MM.1S (cell line): ENCODE measurements around the gene MARF1.
"Not testable (repeated sequence)": the region's sequence is repeated elsewhere in the genome, so short reads cannot be mapped to it uniquely, and the experiment has no call there.

Source experiments
- DNase-seq: peaks from one replicate; pipeline ENCODE4 v3.0.0-alpha.2; 2015
- H2AFZ ChIP-seq: fragments of 300-600 bp; sonication (generic); 2 replicates; pipeline ENCODE4 v1.6.0; 2016; ENCODE audit warnings: antibody characterized with exemption, low read length
- H3F3A ChIP-seq: fragments of 300-600 bp; sonication (generic); 2 replicates; pipeline ENCODE4 v1.6.1; 2016; ENCODE audit warnings: mild to moderate bottlenecking, antibody characterized with exemption, low read length, moderate library complexity, mixed read lengths; ENCODE audit not compliant: insufficient read depth
- H3K27ac ChIP-seq: fragments of 300-600 bp; sonication (generic); 2 replicates; pipeline ENCODE4 v1.5.1; 2016; ENCODE audit warnings: mild to moderate bottlenecking, low read length
- H3K27me3 ChIP-seq: fragments of 300-600 bp; sonication (generic); replicated peaks from 2 replicates; pipeline ENCODE4 v1.6.0; 2016; ENCODE audit warnings: low read length; ENCODE audit not compliant: insufficient read depth
- H3K36me3 ChIP-seq: fragments of 300-600 bp; sonication (generic); replicated peaks from 2 replicates; pipeline ENCODE4 v1.6.1; 2016; ENCODE audit warnings: mild to moderate bottlenecking, low read length, mixed read lengths; ENCODE audit not compliant: insufficient read depth
- H3K4me1 ChIP-seq: fragments of 300-600 bp; sonication (generic); 2 replicates; pipeline ENCODE4 v1.6.1; 2016; ENCODE audit warnings: low read length, mixed read lengths
- H3K4me2 ChIP-seq: fragments of 300-600 bp; sonication (generic); 2 replicates; pipeline ENCODE4 v1.6.0; 2016; ENCODE audit warnings: low read depth, low read length
- H3K4me3 ChIP-seq: fragments of 300-600 bp; sonication (generic); 2 replicates; pipeline ENCODE4 v1.5.1; 2016; ENCODE audit warnings: low read length, mixed read lengths
- H3K79me2 ChIP-seq: fragments of 300-600 bp; sonication (generic); 2 replicates; pipeline ENCODE4 v1.6.1; 2016; ENCODE audit warnings: mixed run types, low read length, mixed read lengths
- H3K9ac ChIP-seq: fragments of 300-600 bp; sonication (generic); 2 replicates; pipeline ENCODE4 v1.6.1; 2016; ENCODE audit warnings: low read length, mixed read lengths
- H3K9me2 ChIP-seq: fragments of 300-600 bp; sonication (generic); replicated peaks from 2 replicates; pipeline ENCODE4 v1.6.1; 2016; ENCODE audit warnings: mild to moderate bottlenecking, low read length, mixed read lengths; ENCODE audit not compliant: insufficient read depth
- H3K9me3 ChIP-seq: fragments of 300-600 bp; sonication (generic); replicated peaks from 2 replicates; pipeline ENCODE4 v1.6.1; 2016; ENCODE audit warnings: mild to moderate bottlenecking, low read length, mixed read lengths; ENCODE audit not compliant: insufficient read depth
- H4K20me1 ChIP-seq: fragments of 300-600 bp; sonication (generic); 2 replicates; pipeline ENCODE4 v1.6.1; 2016; ENCODE audit warnings: mild to moderate bottlenecking, low read length, moderate library complexity, mixed read lengths; ENCODE audit not compliant: insufficient read depth
- CTCF ChIP-seq: fragments of 300-600 bp; sonication (generic); IDR thresholded peaks from 2 replicates; pipeline ENCODE4 v1.5.1; 2016; ENCODE audit warnings: antibody characterized with exemption, low read length, mixed read lengths
- EZH2 ChIP-seq: fragments of 300-600 bp; sonication (generic); optimal IDR thresholded peaks from 2 replicates; pipeline ENCODE3; 2017; ENCODE audit warnings: low read depth, mild to moderate bottlenecking, antibody characterized with exemption, low read length, mixed read lengths
- EZH2phosphoT487 ChIP-seq: fragments of 300-600 bp; sonication (generic); IDR thresholded peaks from 2 replicates; pipeline ENCODE4 v1.6.1; 2018; ENCODE audit warnings: antibody characterized with exemption, low read length

The MARF1 gene

GRCh38 chr16:15573274-15573895 lies 69.6 kb downstream of the MARF1 start:
- Histone ChIP-seq H3K27ac (no peak overlapping the region), H3K9me2 (no peaks in the 10 kb centered on the region), H4K20me1 (no peaks in the 10 kb centered on the region), H3F3A (no peaks in the 10 kb centered on the region), H3K9me3 (no peaks in the 10 kb centered on the region), H3K4me3 (no peak overlapping the region), H2AFZ (no peak overlapping the region), H3K4me2 (no peak overlapping the region), H3K4me1 (no peaks in the 10 kb centered on the region), H3K36me3 (no peaks in the 10 kb centered on the region), H3K27me3 (no peaks in the 10 kb centered on the region), H3K9ac (no peak overlapping the region), H3K79me2 (no peaks in the 10 kb centered on the region)
- no peak for TF ChIP-seq CTCF
- no peak for TF ChIP-seq EZH2
- TF ChIP-seq EZH2phosphoT487 = no peak
- DNase-seq = no peak

GRCh38 chr16:15572329-15573001 lies 70.5 kb downstream of the MARF1 start:
- Histone ChIP-seq H3K9me3 (no peaks in the 10 kb centered on the region), H3K27me3 (no peaks in the 10 kb centered on the region), H3K4me1 (no peaks in the 10 kb centered on the region), H3K27ac (no peak overlapping the region), H2AFZ (no peak overlapping the region), H3K4me3 (no peak overlapping the region), H3F3A (no peaks in the 10 kb centered on the region), H4K20me1 (no peaks in the 10 kb centered on the region), H3K9ac (no peak overlapping the region), H3K4me2 (no peak overlapping the region), H3K79me2 (no peaks in the 10 kb centered on the region), H3K36me3 (no peaks in the 10 kb centered on the region), H3K9me2 (no peaks in the 10 kb centered on the region)
- no peak for DNase-seq
- no peak for TF ChIP-seq EZH2phosphoT487
- no peak for TF ChIP-seq EZH2
- TF ChIP-seq CTCF = no peak

- DNase-seq = no peak
- no peak overlapping the region for H3K4me2 ChIP-seq
- TF ChIP-seq CTCF (no peak), EZH2phosphoT487 (no peak), EZH2 (no peak)
- H3K9ac ChIP-seq = no peak overlapping the region
- no peaks in the 10 kb centered on the region for H3K4me1 ChIP-seq
- H3F3A ChIP-seq = no peaks in the 10 kb centered on the region
- H3K36me3 ChIP-seq = no peaks in the 10 kb centered on the region
- no peak overlapping the region for H2AFZ ChIP-seq
- H3K9me2 ChIP-seq = no peaks in the 10 kb centered on the region
- no peaks in the 10 kb centered on the region for H3K79me2 ChIP-seq
- no peaks in the 10 kb centered on the region for H3K27me3 ChIP-seq
- no peak overlapping the region for H3K4me3 ChIP-seq
- H3K9me3 ChIP-seq = no peaks in the 10 kb centered on the region
- H3K27ac ChIP-seq = no peak overlapping the region
- H4K20me1 ChIP-seq = no peaks in the 10 kb centered on the region
These were observed 71.4 kb downstream of the MARF1 start for GRCh38 chr16:15571557-15571956.

- not testable (repeated sequence) for H3K27ac ChIP-seq, H4K20me1 ChIP-seq, H3K4me3 ChIP-seq, H3K27me3 ChIP-seq, H3F3A ChIP-seq, H2AFZ ChIP-seq, H3K9me3 ChIP-seq, H3K79me2 ChIP-seq, DNase-seq, H3K4me1 ChIP-seq, H3K4me2 ChIP-seq, H3K36me3 ChIP-seq, H3K9me2 ChIP-seq, H3K9ac ChIP-seq
These were observed 72.3 kb downstream of the MARF1 start for GRCh38 chr16:15570666-15571065.
